Glomerular visceral epithelial cell (primary cell): ENCODE results near the gene PRM1.

Experiments
- DNase-seq: peaks from one replicate; pipeline ENCODE4 v3.0.0-alpha.2; 2016; ENCODE audit errors: extremely low spot score

The PRM1 gene

GRCh38 chr16:11236461-11237254, 44.5 kb downstream of the PRM1 start:
- DNase-seq: no peak

- DNase-seq: no peak
These were observed 45.5 kb downstream of the PRM1 start for GRCh38 chr16:11235703-11235991.

GRCh38 chr16:11234884-11235702, 46.0 kb downstream of the PRM1 start:
- no peak for DNase-seq

GRCh38 chr16:11233727-11234376, 47.3 kb downstream of the PRM1 start:
- DNase-seq: no peak

- DNase-seq: no peak
These were observed 48.0 kb downstream of the PRM1 start for GRCh38 chr16:11232852-11233726.

GRCh38 chr16:11232302-11232851, 48.8 kb downstream of the PRM1 start:
- DNase-seq: no peak

- DNase-seq: no peak
These were observed 49.7 kb downstream of the PRM1 start for GRCh38 chr16:11231367-11231970.
